GM12891 (cell line): ENCODE measurements around the gene CST7.

Experiments used
- PAX5 ChIP-seq: IDR thresholded peaks from 2 replicates; pipeline ENCODE4 v1.6.1; 2011; ENCODE audit warnings: low read length, moderate library complexity, mild to moderate bottlenecking; ENCODE audit not compliant: insufficient read depth, severe bottlenecking
- POLR2A ChIP-seq: IDR thresholded peaks from 2 replicates; pipeline ENCODE4 v1.6.1; 2011; ENCODE audit warnings: low read depth, low read length, control low read depth
- POLR2AphosphoS5 ChIP-seq: IDR thresholded peaks from 2 replicates; pipeline ENCODE4 v1.6.1; 2011; ENCODE audit warnings: low read depth, low read length, control low read depth
- SPI1 ChIP-seq: IDR thresholded peaks from 2 replicates; pipeline ENCODE4 v1.6.1; 2011; ENCODE audit warnings: low read depth, low read length, control low read depth
- TAF1 ChIP-seq: IDR thresholded peaks from 2 replicates; pipeline ENCODE4 v1.6.1; 2011; ENCODE audit warnings: low read depth, low read length, control low read depth

DNA sequence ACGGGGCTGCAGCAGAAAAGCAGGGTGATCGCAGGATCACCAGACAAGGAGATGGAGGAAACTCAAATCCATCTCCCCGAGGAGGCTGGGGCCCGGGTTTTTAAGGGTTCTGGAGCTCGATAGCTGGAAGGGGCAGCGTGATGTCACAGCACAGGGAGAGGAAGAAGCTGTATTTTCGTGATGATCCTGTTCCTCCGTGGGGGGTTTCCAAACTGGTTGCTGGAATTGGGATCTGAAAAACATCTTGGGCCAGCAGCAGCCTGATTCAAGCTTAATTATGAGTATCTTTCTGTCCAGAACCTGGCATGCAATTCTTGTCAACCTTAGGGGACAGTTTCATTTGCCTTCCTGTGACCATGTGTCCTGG is 4.1 kb downstream of the CST7 start:
- no peak for TF ChIP-seq POLR2A
- no peak for TF ChIP-seq TAF1
- TF ChIP-seq POLR2AphosphoS5: no peak
- no peak for TF ChIP-seq SPI1
- no peak for TF ChIP-seq PAX5
